HG03460 (cell line): ENCODE measurements around the gene WNT7A.

ENCODE experiments used
- ATAC-seq: cut with Tn5 transposase; IDR thresholded peaks from one replicate; pipeline ENCODE4 v1.9.1; 2021; ENCODE audit not compliant: unreplicated experiment

Gene WNT7A

DNA sequence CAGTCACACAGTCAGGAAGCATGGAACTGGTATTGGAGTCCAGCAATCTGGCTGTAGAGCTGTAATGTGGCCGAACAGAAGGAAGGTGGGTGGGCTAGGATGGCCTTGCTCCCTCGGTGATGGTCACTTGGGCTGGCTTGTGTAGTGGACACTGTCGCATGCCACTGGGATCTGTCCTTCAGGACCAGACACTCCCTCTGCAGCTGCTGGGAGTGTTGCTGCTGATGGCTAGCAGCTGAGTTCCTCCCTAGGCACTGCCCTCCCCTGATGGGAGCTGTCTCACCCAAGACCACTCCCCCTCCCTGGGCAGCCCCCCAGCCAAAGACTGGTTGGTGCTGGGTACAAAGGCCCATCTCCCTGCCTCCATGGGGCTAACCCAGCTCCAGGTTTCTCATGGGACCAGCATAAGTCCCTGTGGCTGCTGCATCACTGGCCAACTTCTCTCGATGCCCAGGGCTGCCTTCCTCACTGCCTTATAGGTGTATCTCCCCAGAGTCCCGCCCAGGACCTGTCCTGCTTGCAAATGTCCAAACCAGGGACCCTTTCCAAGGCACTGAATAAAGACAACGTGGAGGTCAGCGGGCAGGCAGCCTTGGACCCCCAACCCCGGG, 48.4 kb downstream of the WNT7A start:
- ATAC-seq: no peak

DNA sequence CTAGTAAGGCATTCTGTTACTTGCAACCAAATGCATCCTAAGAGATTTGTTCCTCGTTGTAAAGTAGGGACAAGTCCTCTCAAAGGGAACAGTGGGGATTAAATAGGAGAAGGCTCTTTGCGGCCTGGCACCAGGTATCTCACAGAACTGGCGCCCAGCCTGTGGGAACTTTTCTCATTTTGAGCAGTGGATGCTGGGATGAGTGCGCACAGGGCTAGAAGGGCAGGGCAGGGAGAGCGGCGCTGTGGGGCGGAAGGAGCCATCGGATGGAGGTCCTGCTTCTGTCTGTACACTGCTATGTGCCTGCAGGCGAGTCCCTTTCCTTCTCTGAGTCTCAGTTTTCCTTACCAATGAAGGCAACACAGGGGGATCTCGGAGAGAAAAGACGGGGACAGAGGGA, 50.6 kb downstream of the WNT7A start:
- no peak for ATAC-seq

DNA sequence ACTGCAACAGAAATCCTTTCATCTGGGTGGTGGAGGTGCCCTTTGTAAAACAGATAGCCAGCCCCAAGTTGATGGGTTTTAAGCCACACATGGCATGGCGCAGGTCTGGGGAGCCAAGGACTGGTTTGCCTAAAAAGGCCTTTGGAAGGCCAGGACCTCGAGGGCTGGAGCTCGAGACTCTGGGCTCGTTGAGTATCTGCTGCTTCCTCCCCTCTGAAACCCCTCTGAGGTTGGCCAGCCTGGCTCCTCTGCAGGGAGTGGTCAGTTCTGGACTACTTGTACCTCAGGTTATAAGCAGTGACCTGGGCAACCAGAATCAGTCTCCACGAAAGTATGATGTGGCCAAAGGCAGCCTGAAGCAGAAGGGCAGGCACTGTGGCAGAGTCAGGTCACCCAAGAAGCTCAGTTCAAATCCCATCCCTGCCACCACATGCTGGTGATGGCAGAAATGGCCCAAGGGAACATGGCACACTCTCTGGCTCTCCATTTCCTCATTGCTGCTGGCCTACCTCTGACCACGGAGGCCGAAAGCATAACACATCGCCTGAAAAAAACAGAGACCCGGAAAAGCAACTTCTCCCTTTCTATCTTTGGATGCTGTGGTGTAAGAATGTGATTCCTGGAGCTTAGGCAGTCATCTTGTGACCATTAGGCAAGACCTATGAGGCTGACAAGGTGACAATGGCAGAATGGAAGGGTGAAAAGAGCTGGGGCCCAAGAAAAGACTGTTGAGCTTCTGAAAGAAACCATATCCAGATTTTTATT, 51.2 kb downstream of the WNT7A start:
- ATAC-seq: no peak

DNA sequence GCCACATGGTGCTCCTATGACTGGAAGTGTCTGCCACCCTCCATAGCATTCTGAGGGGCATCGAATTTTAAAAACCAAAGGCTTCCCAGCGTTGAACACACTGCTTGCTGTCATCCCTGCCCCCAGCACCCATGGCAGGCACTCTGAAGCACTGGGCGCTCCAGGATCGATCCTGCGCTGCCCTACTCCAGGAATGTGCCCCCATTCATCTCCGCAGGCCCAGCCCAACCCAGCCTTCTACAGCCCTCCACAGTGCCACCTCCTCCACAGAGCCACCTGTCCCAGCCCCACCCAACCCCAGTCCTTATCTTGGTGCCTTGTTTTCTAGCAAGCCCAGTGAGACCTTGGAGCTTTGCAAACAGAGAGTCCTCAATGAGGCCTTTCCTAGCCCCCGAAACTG, 52.2 kb downstream of the WNT7A start:
- no peak for ATAC-seq

GRCh38 chr3:13827256-13827655, 52.6 kb downstream of the WNT7A start:
- ATAC-seq: no peak

GRCh38 chr3:13826672-13827071, 53.2 kb downstream of the WNT7A start:
- no peak for ATAC-seq

GRCh38 chr3:13825821-13826220, 54.0 kb downstream of the WNT7A start:
- ATAC-seq: no peak

GRCh38 chr3:13825311-13825579, 54.6 kb downstream of the WNT7A start:
- ATAC-seq: no peak

GRCh38 chr3:13824521-13825310, 55.2 kb downstream of the WNT7A start:
- no peak for ATAC-seq

- no peak for ATAC-seq
These were observed 56.2 kb downstream of the WNT7A start for GRCh38 chr3:13823692-13824091.

DNA sequence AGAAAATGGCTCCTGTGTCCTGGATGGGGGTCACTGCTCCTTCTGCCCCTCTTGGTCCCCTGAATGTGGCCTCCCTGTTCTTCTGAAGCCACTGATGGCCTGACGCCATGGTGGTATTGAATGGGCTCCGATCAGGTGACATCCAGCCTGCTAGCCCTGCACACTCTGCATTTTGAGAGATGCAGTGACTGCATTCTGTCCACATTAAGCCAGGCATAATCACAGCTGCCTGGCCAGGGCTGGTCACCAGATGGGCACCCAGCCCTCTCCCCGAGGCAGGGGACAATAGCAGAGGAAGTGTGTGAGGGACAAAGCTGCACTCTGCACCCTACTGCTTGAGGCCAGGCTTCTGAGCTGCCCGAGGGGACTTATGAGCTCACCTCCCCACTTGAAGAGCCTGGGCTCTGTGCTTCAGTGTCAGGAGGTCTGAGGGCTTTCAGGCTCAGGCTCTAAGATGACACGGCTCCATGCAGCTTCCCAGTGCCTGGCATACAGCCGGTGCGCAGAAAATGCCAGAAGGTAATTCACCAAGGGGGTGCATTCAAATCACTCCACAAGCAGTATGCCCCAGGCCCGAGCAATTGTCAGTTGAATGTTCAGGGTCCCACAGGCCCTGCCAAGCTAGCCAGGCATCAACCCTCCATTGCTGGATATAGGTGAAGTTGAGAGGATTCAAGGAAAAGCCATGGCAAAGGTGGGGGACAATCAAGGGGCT, 56.8 kb downstream of the WNT7A start:
- no peak for ATAC-seq

GRCh38 chr3:13822042-13822441, 57.8 kb downstream of the WNT7A start:
- ATAC-seq: no peak

- no peak for ATAC-seq
These were observed 58.7 kb downstream of the WNT7A start for GRCh38 chr3:13821126-13821525.

DNA sequence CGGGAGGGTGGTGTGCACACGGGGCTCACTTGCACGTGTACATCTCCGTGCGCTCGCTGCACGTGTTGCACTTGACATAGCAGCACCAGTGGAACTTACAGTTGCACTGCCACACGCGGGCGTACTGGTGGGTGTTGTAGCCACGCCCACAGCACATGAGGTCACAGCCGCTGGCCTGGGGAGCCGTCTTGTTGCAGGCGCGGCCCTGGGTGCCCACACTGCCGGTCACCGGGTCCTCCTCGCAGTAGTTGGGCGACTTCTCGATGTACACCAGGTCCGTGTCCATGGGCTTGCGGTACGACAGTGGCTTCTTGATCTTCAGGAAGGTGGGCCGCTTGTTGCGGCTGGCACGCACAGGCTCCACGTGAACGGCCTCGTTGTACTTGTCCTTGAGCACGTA, 61.0 kb downstream of the WNT7A start:
- no peak for ATAC-seq

GRCh38 chr3:13815088-13815683, 64.7 kb downstream of the WNT7A start:
- ATAC-seq: no peak

GRCh38 chr3:13812034-13812471, 67.8 kb downstream of the WNT7A start:
- no peak for ATAC-seq

- no peak for ATAC-seq
These were observed 68.3 kb downstream of the WNT7A start for GRCh38 chr3:13811614-13812013.

GRCh38 chr3:13808550-13808949, 71.3 kb downstream of the WNT7A start:
- ATAC-seq: no peak

DNA sequence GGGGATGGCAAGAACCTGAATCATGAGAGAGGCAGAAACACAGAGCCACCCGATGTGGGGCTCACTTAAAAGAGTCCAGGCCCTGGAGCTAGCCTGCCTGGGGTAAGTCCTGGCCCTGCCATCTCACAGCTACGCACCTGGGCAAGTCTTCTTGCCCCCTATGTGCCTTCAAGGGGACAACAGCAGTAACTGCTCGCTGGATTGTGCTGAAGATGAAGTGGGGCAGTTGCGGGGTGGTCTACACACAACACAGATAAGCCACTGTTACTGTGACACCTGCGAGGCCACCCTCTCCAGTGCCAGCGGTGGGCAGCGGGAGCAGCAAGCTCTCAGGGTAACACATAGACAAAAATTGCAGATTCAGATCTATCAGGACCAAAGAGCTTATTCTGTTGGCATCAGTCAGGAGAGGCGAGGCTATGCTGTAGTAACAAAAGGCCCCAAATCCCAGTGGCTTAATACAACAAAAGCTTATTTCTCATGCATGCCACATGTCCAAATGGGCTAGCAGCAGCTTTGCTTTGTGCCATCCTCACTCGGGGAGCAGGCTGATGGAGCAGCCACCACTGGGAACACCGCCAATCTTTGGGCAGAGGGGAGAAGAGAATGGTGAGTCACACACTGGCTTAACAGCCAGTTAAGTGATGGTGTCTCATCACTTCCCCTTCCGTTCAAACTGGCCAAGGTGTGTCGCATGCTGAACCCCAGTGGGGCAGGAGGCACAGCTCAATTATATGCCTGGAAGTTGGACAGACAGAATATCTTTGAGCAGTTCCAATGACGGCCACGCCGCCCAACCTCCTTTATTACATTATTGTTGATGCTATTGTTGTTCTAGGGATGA, 78.3 kb downstream of the WNT7A start:
- ATAC-seq: no peak

- no peak for ATAC-seq
These were observed 79.8 kb downstream of the WNT7A start for GRCh38 chr3:13800064-13800463.
